ENCODE results near the gene LHPP. TPM values are rescaled to one million over a fixed set of nuclear protein-coding genes. Genes with fewer than 3 reads are reported as not detected.

The LHPP gene
- polyA plus RNA-seq, 3 donors from 2014 or later, result 10.1 to 15.3 (median 14.2) TPM

GRCh38 chr10:124598773-124599587 is 137.4 kb downstream of the LHPP start:
- H3K4me3 Mint-ChIP-seq, result peak overlapping the region in 1 of 5 donors; percentile 54
- peak overlapping the region in 2 of 6 donors; percentile 26 to 71 for H3K27ac Mint-ChIP-seq

GRCh38 chr10:124599588-124600050 is 138.0 kb downstream of the LHPP start:
- H3K36me3 Mint-ChIP-seq, result no peaks in the 10 kb centered on the region
- no peaks in the 10 kb centered on the region for H3K9me3 Mint-ChIP-seq
- H3K4me3 Mint-ChIP-seq, result no peak overlapping the region
- peaks cover 5 to 8% of the 10 kb centered on the region in 2 donors for H3K4me1 Mint-ChIP-seq
- DNase-seq, result no peak
- peaks cover 8 to 39% (median 35%) of the 10 kb centered on the region in 3 donors for H3K27me3 Mint-ChIP-seq (ENCODE audit: low read depth in 3 of 3)
- peak overlapping the region in 3 of 6 donors; percentile 34 to 77 (median 49) for H3K27ac Mint-ChIP-seq

More at GRCh38 chr10:124598773-124599587, 137.4 kb downstream of the LHPP start:
- DNase-seq, result no peak
- Mint-ChIP-seq H3K36me3 (no peaks in the 10 kb centered on the region), H3K9me3 (no peaks in the 10 kb centered on the region), H3K4me1 (peaks cover 5 to 8% of the 10 kb centered on the region in 2 donors), H3K27me3 (ENCODE audit: low read depth in 3 of 3) (peaks cover 8 to 39% (median 38%) of the 10 kb centered on the region in 3 donors)

GRCh38 chr10:124600051-124600880 is 138.6 kb downstream of the LHPP start:
- H3K27me3 Mint-ChIP-seq (ENCODE audit: low read depth in 3 of 3), result peaks cover 8 to 39% (median 34%) of the 10 kb centered on the region in 3 donors
- peaks cover 5 to 8% of the 10 kb centered on the region in 2 donors for H3K4me1 Mint-ChIP-seq
- H3K36me3 Mint-ChIP-seq, result no peaks in the 10 kb centered on the region
- H3K9me3 Mint-ChIP-seq, result no peaks in the 10 kb centered on the region
- H3K4me3 Mint-ChIP-seq, result peak overlapping the region in 1 of 5 donors; percentile 49
- H3K27ac Mint-ChIP-seq, result peak overlapping the region in 3 of 6 donors; percentile 49 to 77 (median 53)
- DNase-seq, result no peak

GRCh38 chr10:124601016-124601415 is 139.4 kb downstream of the LHPP start:
- peak overlapping the region in 1 of 5 donors; percentile 49 for H3K4me3 Mint-ChIP-seq
- H3K27ac Mint-ChIP-seq, result peak overlapping the region in 5 of 6 donors; percentile 8 to 74 (median 53)
- H3K9me3 Mint-ChIP-seq, result no peaks in the 10 kb centered on the region
- H3K36me3 Mint-ChIP-seq, result no peaks in the 10 kb centered on the region
- DNase-seq, result no peak
- peaks cover 7 to 8% of the 10 kb centered on the region in 2 donors for H3K4me1 Mint-ChIP-seq
- H3K27me3 Mint-ChIP-seq (ENCODE audit: low read depth in 3 of 3), result peaks cover 10 to 36% (median 33%) of the 10 kb centered on the region in 3 donors

GRCh38 chr10:124601431-124602120 is 140.0 kb downstream of the LHPP start:
- H3K36me3 Mint-ChIP-seq, result no peaks in the 10 kb centered on the region
- peak overlapping the region in 1 of 5 donors; percentile 49 for H3K4me3 Mint-ChIP-seq
- peaks cover 10 to 36% (median 30%) of the 10 kb centered on the region in 3 donors for H3K27me3 Mint-ChIP-seq (ENCODE audit: low read depth in 3 of 3)
- H3K9me3 Mint-ChIP-seq, result no peaks in the 10 kb centered on the region
- H3K27ac Mint-ChIP-seq, result peak overlapping the region in 4 of 6 donors; percentile 28 to 57 (median 54)
- no peak for DNase-seq
- H3K4me1 Mint-ChIP-seq, result peaks cover 7 to 8% of the 10 kb centered on the region in 2 donors

- peak overlapping the region in 3 of 6 donors; percentile 4 to 57 (median 10) for H3K27ac Mint-ChIP-seq
- DNase-seq, result no peak
- peaks cover 10 to 39% (median 32%) of the 10 kb centered on the region in 3 donors for H3K27me3 Mint-ChIP-seq (ENCODE audit: low read depth in 3 of 3)
- H3K4me1 Mint-ChIP-seq, result peaks cover 7 to 8% of the 10 kb centered on the region in 2 donors
- H3K9me3 Mint-ChIP-seq, result no peaks in the 10 kb centered on the region
- H3K4me3 Mint-ChIP-seq, result peak overlapping the region in 1 of 5 donors; percentile 17
- H3K36me3 Mint-ChIP-seq, result no peaks in the 10 kb centered on the region
Measured at GRCh38 chr10:124602121-124602561, 140.5 kb downstream of the LHPP start.

GRCh38 chr10:124602646-124603365 is 141.2 kb downstream of the LHPP start:
- H3K4me1 Mint-ChIP-seq, result peaks cover 8% of the 10 kb centered on the region in 2 donors
- H3K9me3 Mint-ChIP-seq, result no peaks in the 10 kb centered on the region
- H3K27ac Mint-ChIP-seq, result peak overlapping the region in 1 of 6 donors; percentile 10
- H3K4me3 Mint-ChIP-seq, result no peak overlapping the region
- DNase-seq, result no peak
- H3K27me3 Mint-ChIP-seq (ENCODE audit: low read depth in 3 of 3), result peaks cover 10 to 39% (median 32%) of the 10 kb centered on the region in 3 donors
- no peaks in the 10 kb centered on the region for H3K36me3 Mint-ChIP-seq

- peaks cover 10 to 42% (median 32%) of the 10 kb centered on the region in 3 donors for H3K27me3 Mint-ChIP-seq (ENCODE audit: low read depth in 3 of 3)
- H3K4me1 Mint-ChIP-seq, result peaks cover 8% of the 10 kb centered on the region in 2 donors
- H3K4me3 Mint-ChIP-seq, result no peak overlapping the region
- no peaks in the 10 kb centered on the region for H3K9me3 Mint-ChIP-seq
- H3K27ac Mint-ChIP-seq, result peak overlapping the region in 1 of 6 donors; percentile 45
- H3K36me3 Mint-ChIP-seq, result no peaks in the 10 kb centered on the region
- DNase-seq, result no peak
Measured at GRCh38 chr10:124603376-124604213, 142.0 kb downstream of the LHPP start.

- no peak for DNase-seq
Measured at GRCh38 chr10:124604214-124605000, 142.8 kb downstream of the LHPP start.

GRCh38 chr10:124605001-124605370 is 143.4 kb downstream of the LHPP start:
- peak overlapping the region in 1 of 6 donors; percentile 34 for H3K27ac Mint-ChIP-seq
- peaks cover 12 to 42% (median 34%) of the 10 kb centered on the region in 3 donors for H3K27me3 Mint-ChIP-seq (ENCODE audit: low read depth in 3 of 3)
- no peak overlapping the region for H3K4me3 Mint-ChIP-seq
- peaks cover 8 to 18% of the 10 kb centered on the region in 2 donors for H3K4me1 Mint-ChIP-seq
- H3K9me3 Mint-ChIP-seq, result no peaks in the 10 kb centered on the region
- no peaks in the 10 kb centered on the region for H3K36me3 Mint-ChIP-seq
- no peak for DNase-seq

More at GRCh38 chr10:124604214-124605000, 142.8 kb downstream of the LHPP start:
- H3K9me3 Mint-ChIP-seq, result no peaks in the 10 kb centered on the region
- H3K4me1 Mint-ChIP-seq, result peaks cover 8 to 12% of the 10 kb centered on the region in 2 donors
- no peak overlapping the region for H3K4me3 Mint-ChIP-seq
- no peak overlapping the region for H3K27ac Mint-ChIP-seq
- no peaks in the 10 kb centered on the region for H3K36me3 Mint-ChIP-seq
- H3K27me3 Mint-ChIP-seq (ENCODE audit: low read depth in 3 of 3), result peaks cover 9 to 40% (median 35%) of the 10 kb centered on the region in 3 donors

- peak overlapping the region in 2 of 6 donors; percentile 34 to 42 for H3K27ac Mint-ChIP-seq
- peaks cover 8 to 18% of the 10 kb centered on the region in 2 donors for H3K4me1 Mint-ChIP-seq
- H3K36me3 Mint-ChIP-seq, result no peaks in the 10 kb centered on the region
- H3K27me3 Mint-ChIP-seq (ENCODE audit: low read depth in 3 of 3), result peaks cover 12 to 42% (median 33%) of the 10 kb centered on the region in 3 donors
- H3K4me3 Mint-ChIP-seq, result peak overlapping the region in 1 of 5 donors; percentile 10
- no peaks in the 10 kb centered on the region for H3K9me3 Mint-ChIP-seq
- no peak for DNase-seq
Measured at GRCh38 chr10:124605481-124605855, 143.8 kb downstream of the LHPP start.

Measured in immature natural killer cell (primary cell).